ENCODE results near the gene MEGF11. TPM values are rescaled to one million over a fixed set of nuclear protein-coding genes. Genes with fewer than 3 reads are reported as not detected.

The MEGF11 gene
- total RNA-seq, 1 experiment from 2014 or later: 1.2 TPM

DNA sequence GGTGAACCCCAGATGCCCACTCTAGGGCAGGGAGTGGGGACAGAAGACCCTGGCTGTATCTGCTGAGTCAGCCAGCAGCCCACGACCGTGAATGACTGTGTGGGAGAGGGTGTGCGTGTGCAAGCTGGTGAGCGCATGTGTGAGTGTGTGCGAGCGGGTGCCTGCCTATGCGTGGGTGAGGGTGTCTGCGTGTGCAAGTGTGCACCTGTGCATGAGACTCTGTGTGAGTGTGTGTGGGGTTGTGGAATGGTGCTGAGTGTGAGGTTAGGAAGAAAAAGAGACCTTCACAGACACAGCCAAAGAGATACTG lies 235.1 kb downstream of the MEGF11 start:
- H4K20me1 ChIP-seq (ENCODE audit: control insufficient read depth, insufficient read depth, insufficient read length): no peaks in the 10 kb centered on the region
- no peaks in the 10 kb centered on the region for H3K9me3 ChIP-seq (ENCODE audit: control insufficient read depth, low read depth, low read length)
- DNase-seq: no peak
- no peak overlapping the region; the same call in 1 of the 2 replicates for H3K14ac ChIP-seq (ENCODE audit: insufficient read depth, low read length)
- no peak overlapping the region for H2BK15ac ChIP-seq (ENCODE audit: low read depth, low read length)
- H3K18ac ChIP-seq (ENCODE audit: insufficient read length, low read depth, low read length): no peak overlapping the region
- Mint-ChIP-seq H3K27me3 (ENCODE audit: low read depth) (peaks cover 2% of the 10 kb centered on the region; the same call in 1 of the 2 replicates), H3K36me3 (ENCODE audit: insufficient read depth in 1 of 3, low read depth in 3 of 3) (no peaks in the 10 kb centered on the region; a peak in 1 of 7 replicates), H3K27ac (peak overlapping the region in 2 of 3 experiments; percentile 8 to 17; a peak in 3 of 7 replicates), H3K4me1 (peaks cover 32 to 44% of the 10 kb centered on the region in 2 experiments), H3K9me3 (no peaks in the 10 kb centered on the region), H3K4me3 (no peak overlapping the region)
- H3T11ph ChIP-seq (ENCODE audit: low read length): no peak overlapping the region
- H3K27ac ChIP-seq (ENCODE audit: insufficient read length, low read depth, low read length): no peak overlapping the region
- H2BK20ac ChIP-seq (ENCODE audit: low read depth, low read length, poor library complexity, severe bottlenecking): no peak overlapping the region
- no peak overlapping the region for H4K91ac ChIP-seq (ENCODE audit: insufficient read length, low read depth, low read length)
- no peak overlapping the region for H3K4me2 ChIP-seq (ENCODE audit: insufficient read depth, insufficient read length, low read length)
- H3K4ac ChIP-seq (ENCODE audit: low read depth, low read length): no peak overlapping the region
- H3K79me2 ChIP-seq (ENCODE audit: insufficient read depth, low read length): no peaks in the 10 kb centered on the region
- no peaks in the 10 kb centered on the region for H3K79me1 ChIP-seq (ENCODE audit: insufficient read depth, low read depth, low read length, poor library complexity, severe bottlenecking)
- no peak overlapping the region for H3K9ac ChIP-seq (ENCODE audit: extremely low read depth, insufficient read length, low read length)
- H3K4me1 ChIP-seq (ENCODE audit: insufficient read depth, low read length): no peaks in the 10 kb centered on the region; the same call in 1 of the 2 replicates
- WGBS (ENCODE audit: extremely low coverage, insufficient read length, low lambda C conversion rate): no CpG with 5 or more reads among the region's 8 CpGs
- TF ChIP-seq, protein P1, sequence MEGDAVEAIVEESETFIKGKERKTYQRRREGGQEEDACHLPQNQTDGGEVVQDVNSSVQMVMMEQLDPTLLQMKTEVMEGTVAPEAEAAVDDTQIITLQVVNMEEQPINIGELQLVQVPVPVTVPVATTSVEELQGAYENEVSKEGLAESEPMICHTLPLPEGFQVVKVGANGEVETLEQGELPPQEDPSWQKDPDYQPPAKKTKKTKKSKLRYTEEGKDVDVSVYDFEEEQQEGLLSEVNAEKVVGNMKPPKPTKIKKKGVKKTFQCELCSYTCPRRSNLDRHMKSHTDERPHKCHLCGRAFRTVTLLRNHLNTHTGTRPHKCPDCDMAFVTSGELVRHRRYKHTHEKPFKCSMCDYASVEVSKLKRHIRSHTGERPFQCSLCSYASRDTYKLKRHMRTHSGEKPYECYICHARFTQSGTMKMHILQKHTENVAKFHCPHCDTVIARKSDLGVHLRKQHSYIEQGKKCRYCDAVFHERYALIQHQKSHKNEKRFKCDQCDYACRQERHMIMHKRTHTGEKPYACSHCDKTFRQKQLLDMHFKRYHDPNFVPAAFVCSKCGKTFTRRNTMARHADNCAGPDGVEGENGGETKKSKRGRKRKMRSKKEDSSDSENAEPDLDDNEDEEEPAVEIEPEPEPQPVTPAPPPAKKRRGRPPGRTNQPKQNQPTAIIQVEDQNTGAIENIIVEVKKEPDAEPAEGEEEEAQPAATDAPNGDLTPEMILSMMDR (conservative IDR thresholded peaks at IDR 0.05): no peak
- no peak overlapping the region for H2BK120ac ChIP-seq (ENCODE audit: low read depth, low read length, poor library complexity, severe bottlenecking)
- H4K5ac ChIP-seq (ENCODE audit: insufficient read length, low read depth, low read length): no peak overlapping the region
- H2BK5ac ChIP-seq (ENCODE audit: insufficient read length, low read length): no peak overlapping the region
- H4K8ac ChIP-seq (replicated peaks; ENCODE audit: insufficient read length, low read depth, low read length): no peak overlapping the region
- H2AK5ac ChIP-seq (ENCODE audit: insufficient read length, low read length): no peak overlapping the region
- H3K27me3 ChIP-seq (ENCODE audit: insufficient read depth, low read length): no peaks in the 10 kb centered on the region
- H2AFZ ChIP-seq (ENCODE audit: low read length): no peak overlapping the region
- no peak overlapping the region for H2BK12ac ChIP-seq (ENCODE audit: insufficient read length, low read depth, low read length)
- H3K23ac ChIP-seq (ENCODE audit: insufficient read length, low read depth, low read length): no peak overlapping the region
- no peaks in the 10 kb centered on the region for H3K23me2 ChIP-seq (ENCODE audit: insufficient read length, low read depth, low read length, poor library complexity, severe bottlenecking)
- no peak overlapping the region for H3K56ac ChIP-seq (ENCODE audit: insufficient read length, low read depth, low read length)
